Endometrial microvascular endothelial cells (primary cell): ENCODE data around the gene MFAP4. TPM values are rescaled to one million over a fixed set of nuclear protein-coding genes. Genes with fewer than 3 reads are reported as not detected.

ENCODE experiments used
- in situ Hi-C: cut with HindIII; loops from 2 replicates; pipeline ENCODE4 v1.10.0; 2017; ENCODE audit warnings: low sequenced_read_pairs, low pct_unique_long_range_greater_than_20kb; ENCODE audit errors: inconsistent ontology term
- total RNA-seq: library from RNA; depleted of rRNA; stranded (reverse); fragments of >200 nt; gene quantifications from one replicate; pipeline ENCODE4 v1.2.3, GENCODE V29; 2015; ENCODE audit errors: inconsistent ontology term

The MFAP4 gene
- total RNA-seq, 1 donor from 2014 or later = not detected

GRCh38 chr17:19376811-19377210 lies 10.2 kb downstream of the MFAP4 start:
- in situ Hi-C loops = no loop called here

- in situ Hi-C loops = no loop called here
Measured at GRCh38 chr17:19375732-19376131, 11.3 kb downstream of the MFAP4 start.

- in situ Hi-C loops = loop anchor here (25.0 kb wide), 1 partner anchor 88 kb away; no protein-coding TSS in a partner anchor
Measured at GRCh38 chr17:19374136-19374535, 12.9 kb downstream of the MFAP4 start.

- in situ Hi-C loops = loop anchor here (25.0 kb wide), 1 partner anchor 89 kb away; no protein-coding TSS in a partner anchor
Measured at GRCh38 chr17:19372866-19373504, 14.0 kb downstream of the MFAP4 start.

- in situ Hi-C loops = loop anchor here (25.0 kb wide), 1 partner anchor 90 kb away; no protein-coding TSS in a partner anchor
Measured at GRCh38 chr17:19372439-19372838, 14.6 kb downstream of the MFAP4 start.

GRCh38 chr17:19372011-19372370 lies 15.0 kb downstream of the MFAP4 start:
- in situ Hi-C loops = loop anchor here (25.0 kb wide), 1 partner anchor 90 kb away; no protein-coding TSS in a partner anchor

GRCh38 chr17:19371259-19372010 lies 15.6 kb downstream of the MFAP4 start:
- in situ Hi-C loops = loop anchor here (25.0 kb wide), 1 partner anchor 91 kb away; no protein-coding TSS in a partner anchor

- in situ Hi-C loops = loop anchor here (25.0 kb wide), 1 partner anchor 92 kb away; no protein-coding TSS in a partner anchor
Measured at GRCh38 chr17:19370493-19370960, 16.5 kb downstream of the MFAP4 start.

- in situ Hi-C loops = loop anchor here (25.0 kb wide), 1 partner anchor 92 kb away; no protein-coding TSS in a partner anchor
Measured at GRCh38 chr17:19369846-19370492, 17.0 kb downstream of the MFAP4 start.

- in situ Hi-C loops = loop anchor here (25.0 kb wide), 1 partner anchor 93 kb away; no protein-coding TSS in a partner anchor
Measured at GRCh38 chr17:19369107-19369778, 17.7 kb downstream of the MFAP4 start.

- in situ Hi-C loops = loop anchor here (25.0 kb wide), 1 partner anchor 94 kb away; no protein-coding TSS in a partner anchor
Measured at GRCh38 chr17:19368229-19368628, 18.8 kb downstream of the MFAP4 start.

GRCh38 chr17:19366637-19366972 lies 20.4 kb downstream of the MFAP4 start:
- in situ Hi-C loops = loop anchor here (25.0 kb wide), 1 partner anchor 96 kb away; no protein-coding TSS in a partner anchor

- in situ Hi-C loops = loop anchor here (25.0 kb wide), 1 partner anchor 96 kb away; no protein-coding TSS in a partner anchor
Measured at GRCh38 chr17:19365833-19366636, 21.0 kb downstream of the MFAP4 start.

- in situ Hi-C loops = loop anchor here (25.0 kb wide), 1 partner anchor 97 kb away; no protein-coding TSS in a partner anchor
Measured at GRCh38 chr17:19365499-19365817, 21.5 kb downstream of the MFAP4 start.

GRCh38 chr17:19364699-19365498 lies 22.1 kb downstream of the MFAP4 start:
- in situ Hi-C loops = loop anchor here (25.0 kb wide), 1 partner anchor 97 kb away; no protein-coding TSS in a partner anchor

GRCh38 chr17:19363460-19364035 lies 23.4 kb downstream of the MFAP4 start:
- in situ Hi-C loops = loop anchor here (25.0 kb wide), 1 partner anchor 99 kb away; no protein-coding TSS in a partner anchor

- in situ Hi-C loops = loop anchor here (25.0 kb wide), 1 partner anchor 99 kb away; no protein-coding TSS in a partner anchor
Measured at GRCh38 chr17:19363114-19363438, 23.9 kb downstream of the MFAP4 start.
